Measurements from ENCODE around the gene MAGEA11. TPM values are rescaled to one million over a fixed set of nuclear protein-coding genes. Genes with fewer than 3 reads are reported as not detected.

MAGEA11 gene, protein sequence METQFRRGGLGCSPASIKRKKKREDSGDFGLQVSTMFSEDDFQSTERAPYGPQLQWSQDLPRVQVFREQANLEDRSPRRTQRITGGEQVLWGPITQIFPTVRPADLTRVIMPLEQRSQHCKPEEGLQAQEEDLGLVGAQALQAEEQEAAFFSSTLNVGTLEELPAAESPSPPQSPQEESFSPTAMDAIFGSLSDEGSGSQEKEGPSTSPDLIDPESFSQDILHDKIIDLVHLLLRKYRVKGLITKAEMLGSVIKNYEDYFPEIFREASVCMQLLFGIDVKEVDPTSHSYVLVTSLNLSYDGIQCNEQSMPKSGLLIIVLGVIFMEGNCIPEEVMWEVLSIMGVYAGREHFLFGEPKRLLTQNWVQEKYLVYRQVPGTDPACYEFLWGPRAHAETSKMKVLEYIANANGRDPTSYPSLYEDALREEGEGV
- not detected in 2 replicates for total RNA-seq

GRCh38 chrX:149711545-149712236 is at the start of gene MAGEA11:
Gene MAGEA11 (plus strand): TSS chrX:149712060. CDS start chrX:149713160, 1,100 bp downstream.

Small RNAs within 50 kb of the gene (small RNA-seq; reads per million reads assigned to genes)
- gene AC244098.1 (not detected), gene AC244098.2 (not detected), gene AC244098.3 (not detected)

Other genes starting within 250 kb of the MAGEA11 start
- 64.3 and 65.6 TPM in 2 replicates for gene IDS, start 206.8 kb upstream of the MAGEA11 start, total RNA-seq
- 13.1 and 13.2 TPM in 2 replicates for gene EOLA1, start 171.0 kb upstream of the MAGEA11 start, total RNA-seq
- not detected in 2 replicates for gene HSFX3, start 162.1 kb upstream of the MAGEA11 start, total RNA-seq
- gene MAGEA9B, start 124.6 kb upstream of the MAGEA11 start, total RNA-seq = not detected in 2 replicates
- gene HSFX2, start 116.7 kb upstream of the MAGEA11 start, total RNA-seq = 0.22 TPM in 1 of 2 replicates, not detected in the other
- 16.3 and 18.7 TPM in 2 replicates for gene TMEM185A, start 80.3 kb upstream of the MAGEA11 start, total RNA-seq
- 0.43 and 1.2 TPM in 2 replicates for gene HSFX1, start 62.0 kb downstream of the MAGEA11 start, total RNA-seq
- not detected in 2 replicates for gene MAGEA9, start 69.9 kb downstream of the MAGEA11 start, total RNA-seq
- not detected in 2 replicates for gene MAGEA8, start 169.1 kb downstream of the MAGEA11 start, total RNA-seq
- gene HSFX4, start 217.5 kb downstream of the MAGEA11 start, total RNA-seq = not detected in 2 replicates
- 17.5 and 18.8 TPM in 2 replicates for gene EOLA2, start 226.4 kb downstream of the MAGEA11 start, total RNA-seq

Measured in articular chondrocyte of knee joint (primary cell).